CD1c-positive myeloid dendritic cell (primary cell): ENCODE data around the gene PLD1.
A peak's percentile ranks its signal among the peaks of the same experiment; 100 is the strongest.

ENCODE experiments used
- DNase-seq: peaks from one replicate; pipeline ENCODE4 v3.0.0-alpha.2; 2016; ENCODE audit errors: extremely low spot score

PLD1 gene

GRCh38 chr3:171836855-171837254 lies 26.6 kb upstream of the PLD1 start:
- no peak for DNase-seq

- DNase-seq = no peak
Measured at GRCh38 chr3:171835613-171836012, 25.3 kb upstream of the PLD1 start.

GRCh38 chr3:171835116-171835515 lies 24.8 kb upstream of the PLD1 start:
- DNase-seq = peak; percentile 70

- DNase-seq = no peak
Measured at GRCh38 chr3:171834461-171834801, 24.1 kb upstream of the PLD1 start.

GRCh38 chr3:171833789-171834460 lies 23.6 kb upstream of the PLD1 start:
- peak; percentile 51 for DNase-seq

GRCh38 chr3:171832989-171833388 lies 22.7 kb upstream of the PLD1 start:
- no peak for DNase-seq

GRCh38 chr3:171831936-171832335 lies 21.7 kb upstream of the PLD1 start:
- no peak for DNase-seq

GRCh38 chr3:171830518-171830875 lies 20.2 kb upstream of the PLD1 start:
- no peak for DNase-seq

GRCh38 chr3:171829841-171830517 lies 19.7 kb upstream of the PLD1 start:
- DNase-seq = no peak

- no peak for DNase-seq
Measured at GRCh38 chr3:171828902-171829770, 18.9 kb upstream of the PLD1 start.

- DNase-seq = no peak
Measured at GRCh38 chr3:171827836-171828458, 17.7 kb upstream of the PLD1 start.

GRCh38 chr3:171827385-171827784 lies 17.1 kb upstream of the PLD1 start:
- DNase-seq = no peak

- DNase-seq = peak; percentile 47
Measured at GRCh38 chr3:171825222-171825828, 15.0 kb upstream of the PLD1 start.

GRCh38 chr3:171824824-171825221 lies 14.5 kb upstream of the PLD1 start:
- DNase-seq = peak; percentile 34

GRCh38 chr3:171824116-171824515 lies 13.8 kb upstream of the PLD1 start:
- peak; percentile 65 for DNase-seq

GRCh38 chr3:171822431-171823106 lies 12.3 kb upstream of the PLD1 start:
- DNase-seq = no peak

GRCh38 chr3:171821778-171822358 lies 11.6 kb upstream of the PLD1 start:
- no peak for DNase-seq

GRCh38 chr3:171821044-171821443 lies 10.8 kb upstream of the PLD1 start:
- no peak for DNase-seq

- no peak for DNase-seq
Measured at GRCh38 chr3:171817074-171817800, 7.0 kb upstream of the PLD1 start.

- DNase-seq = no peak
Measured at GRCh38 chr3:171815973-171816595, 5.8 kb upstream of the PLD1 start.
